HG02943 (cell line): ENCODE results near the gene TFAP2B.

Experiments
- ATAC-seq: cut with Tn5 transposase; IDR thresholded peaks from one replicate; pipeline ENCODE4 v1.9.1; 2021; ENCODE audit warnings: mild to moderate bottlenecking, low read depth, moderate library complexity; ENCODE audit not compliant: unreplicated experiment

Gene TFAP2B

DNA sequence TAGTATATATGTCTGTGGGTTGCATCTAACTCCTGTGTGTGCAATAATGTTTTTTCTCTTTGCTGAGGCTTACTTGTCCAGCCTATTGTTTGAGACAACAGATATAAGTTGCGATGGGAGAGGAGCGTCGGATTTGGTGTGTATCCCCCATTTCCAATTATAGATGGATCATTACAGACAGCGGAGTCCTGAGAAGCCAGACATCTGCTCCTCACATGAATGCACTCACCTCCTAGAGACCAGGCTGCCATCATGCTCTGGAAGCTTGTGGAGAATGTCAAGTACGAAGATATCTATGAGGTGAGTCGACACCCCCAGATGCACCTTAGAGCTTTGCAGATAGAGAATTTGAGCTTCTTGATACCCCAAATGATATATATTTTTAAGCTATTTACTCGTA, at the start of gene TFAP2B:
Gene TFAP2B, plus strand, starts transcription at position 199 of the 400 bp plus-strand sequence. Its CDS starts 21 bp downstream, at position 220.
- ATAC-seq = no peak

DNA sequence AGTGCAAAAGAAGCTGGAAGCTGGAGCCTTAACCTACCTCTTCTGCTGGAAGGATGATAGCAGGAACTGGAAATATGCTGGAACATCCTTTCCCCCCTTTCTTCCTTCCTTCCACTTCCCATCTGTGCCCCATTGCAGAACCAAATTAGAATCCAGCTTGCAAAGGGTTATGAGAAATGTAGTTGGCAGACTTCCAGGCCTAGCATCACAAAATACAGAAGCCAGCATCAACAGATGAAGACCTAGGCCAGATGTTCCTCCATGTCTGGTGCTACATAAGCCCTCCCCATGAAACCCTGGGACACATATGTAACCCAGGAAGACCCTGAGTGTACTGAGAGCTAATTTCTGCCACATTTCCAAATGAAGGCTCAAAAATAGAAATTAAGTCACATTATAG, 40.0 kb upstream of the TFAP2B start:
- ATAC-seq = no peak

DNA sequence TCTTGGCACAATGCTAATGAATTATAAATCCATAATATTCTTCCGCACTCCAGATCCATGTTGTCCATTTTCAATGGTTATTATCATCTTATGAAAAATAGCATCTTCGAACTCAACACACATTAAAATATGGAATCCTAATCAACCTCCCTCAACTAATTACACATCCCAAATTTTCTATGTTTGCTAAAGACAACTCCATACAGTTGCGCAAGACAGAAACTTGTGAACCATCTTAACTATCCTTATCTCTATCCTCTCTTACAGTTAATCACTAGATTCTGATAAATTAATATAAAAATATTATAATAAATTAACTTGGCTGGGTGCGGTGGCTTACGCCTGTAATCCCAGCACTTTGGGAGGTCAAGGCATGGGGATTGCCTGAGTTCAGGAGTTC, 38.3 kb upstream of the TFAP2B start:
- ATAC-seq = no peak

DNA sequence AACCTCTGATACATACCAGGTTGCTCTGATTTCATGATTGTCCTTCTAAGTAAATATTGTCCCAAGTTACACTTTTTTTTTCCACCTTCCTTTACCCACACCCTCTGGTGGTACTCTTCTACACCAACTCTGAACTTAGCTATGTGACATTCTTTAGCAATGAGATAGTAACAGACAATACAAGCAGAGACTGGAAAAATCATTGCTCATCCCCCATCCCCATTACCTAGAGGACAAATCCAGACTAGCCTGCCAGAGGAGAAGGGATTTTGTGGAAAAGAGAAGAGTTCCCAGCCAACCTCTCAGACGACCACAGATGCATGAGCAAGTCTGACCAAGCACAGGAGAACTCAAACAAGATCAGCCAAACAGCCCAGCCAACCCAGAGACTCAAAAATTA, 32.8 kb upstream of the TFAP2B start:
- no peak for ATAC-seq

DNA sequence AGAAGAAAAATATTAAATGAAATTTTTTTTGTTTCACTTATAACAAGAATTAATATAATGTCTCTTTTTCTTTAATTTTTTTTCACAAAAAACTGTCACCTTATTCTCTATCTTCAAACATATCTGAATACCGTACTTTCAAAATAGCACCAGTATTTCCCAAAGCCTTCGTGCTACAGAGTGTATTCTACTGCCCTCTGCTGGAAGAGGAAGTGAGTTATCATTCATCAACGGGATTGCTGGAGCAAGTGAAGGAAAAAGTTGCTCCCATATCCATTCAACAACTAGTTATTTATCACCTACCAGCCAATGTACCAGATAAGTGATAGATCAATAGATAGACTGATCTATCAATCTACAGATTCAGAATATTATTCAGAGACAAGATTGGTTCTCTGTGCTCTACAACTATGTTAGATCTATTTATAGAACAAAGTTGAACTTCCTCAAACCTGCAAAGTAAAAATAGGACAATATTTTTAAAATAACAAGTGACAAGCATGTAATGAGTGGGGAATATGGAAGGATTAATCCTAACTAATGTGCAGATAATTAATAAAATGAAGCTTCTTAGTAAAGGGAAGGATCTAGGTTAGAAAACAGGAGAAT, 26.7 kb upstream of the TFAP2B start:
- ATAC-seq = no peak

DNA sequence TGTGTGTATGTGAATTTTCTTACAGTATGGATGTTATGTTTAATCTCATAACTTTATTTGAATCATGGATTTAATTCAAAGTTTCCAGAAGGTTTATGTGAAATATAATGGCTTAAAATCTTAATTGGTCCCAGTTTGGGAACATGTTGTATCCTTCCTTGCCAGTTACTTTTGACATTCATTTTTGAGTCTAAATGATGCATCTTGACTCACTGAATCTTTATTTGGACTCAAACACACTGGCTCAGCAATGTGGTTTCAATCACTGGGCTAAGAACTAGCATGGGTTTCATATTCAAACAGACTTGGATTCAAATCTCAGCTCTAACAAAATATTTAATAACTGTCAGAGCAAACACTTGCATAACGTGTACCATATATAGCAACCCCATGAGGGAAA, 25.9 kb upstream of the TFAP2B start:
- no peak for ATAC-seq

DNA sequence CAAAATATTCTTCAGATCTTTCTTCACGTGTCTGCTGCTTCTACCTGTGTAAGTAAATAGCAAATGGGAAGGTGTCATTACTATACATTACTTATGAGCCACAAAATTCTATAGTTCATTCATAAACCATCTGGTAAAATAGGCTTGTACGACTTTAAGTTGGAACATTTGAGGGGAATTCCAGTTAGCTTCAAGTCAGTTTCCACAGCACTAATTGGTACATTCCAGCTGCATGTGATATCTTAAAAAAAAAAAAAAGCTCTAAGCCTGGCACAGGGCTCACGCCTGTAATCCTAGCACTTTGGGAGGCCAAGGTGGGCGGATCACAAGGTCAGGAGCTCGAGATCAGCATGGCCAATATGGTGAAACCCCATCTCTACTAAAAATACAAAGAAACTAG, 23.1 kb upstream of the TFAP2B start:
- no peak for ATAC-seq

DNA sequence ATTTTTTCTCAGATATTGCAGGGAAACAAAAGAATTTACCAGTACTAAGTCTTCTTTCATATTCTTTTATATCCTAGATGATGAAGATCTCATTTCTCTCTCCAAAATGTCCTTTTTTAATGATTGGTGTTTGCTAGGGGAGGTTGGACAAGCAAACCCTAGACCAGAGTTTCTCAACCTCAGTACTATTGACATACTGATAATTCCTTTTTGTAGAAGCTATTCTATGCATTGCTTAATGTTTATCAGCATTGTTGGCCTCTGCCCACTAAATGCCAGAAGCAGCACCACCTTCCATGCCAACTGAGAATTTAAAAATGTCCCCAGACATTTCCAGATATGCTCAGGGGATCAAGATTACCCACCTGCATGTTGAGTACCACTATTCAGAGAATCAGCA, 14.4 kb upstream of the TFAP2B start:
- ATAC-seq = no peak

DNA sequence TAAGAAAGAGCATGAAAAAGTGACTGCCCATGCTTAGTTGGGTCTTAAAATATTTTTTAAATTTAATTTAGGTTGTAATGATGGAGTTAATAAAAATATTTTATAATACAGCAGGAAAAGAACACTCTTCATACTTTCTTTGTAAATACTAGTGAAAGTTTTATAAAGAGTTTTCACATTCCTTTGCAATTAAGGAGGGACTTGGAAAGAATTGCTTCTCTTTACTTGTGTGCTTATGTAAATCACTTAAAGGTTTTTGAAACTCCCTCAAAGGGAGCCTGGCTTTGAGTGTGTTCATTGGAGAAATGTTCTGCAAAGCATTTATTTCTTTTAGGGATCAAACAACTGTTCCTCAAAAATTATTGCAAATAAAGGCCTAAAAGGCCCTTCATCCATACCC, 11.6 kb upstream of the TFAP2B start:
- no peak for ATAC-seq

DNA sequence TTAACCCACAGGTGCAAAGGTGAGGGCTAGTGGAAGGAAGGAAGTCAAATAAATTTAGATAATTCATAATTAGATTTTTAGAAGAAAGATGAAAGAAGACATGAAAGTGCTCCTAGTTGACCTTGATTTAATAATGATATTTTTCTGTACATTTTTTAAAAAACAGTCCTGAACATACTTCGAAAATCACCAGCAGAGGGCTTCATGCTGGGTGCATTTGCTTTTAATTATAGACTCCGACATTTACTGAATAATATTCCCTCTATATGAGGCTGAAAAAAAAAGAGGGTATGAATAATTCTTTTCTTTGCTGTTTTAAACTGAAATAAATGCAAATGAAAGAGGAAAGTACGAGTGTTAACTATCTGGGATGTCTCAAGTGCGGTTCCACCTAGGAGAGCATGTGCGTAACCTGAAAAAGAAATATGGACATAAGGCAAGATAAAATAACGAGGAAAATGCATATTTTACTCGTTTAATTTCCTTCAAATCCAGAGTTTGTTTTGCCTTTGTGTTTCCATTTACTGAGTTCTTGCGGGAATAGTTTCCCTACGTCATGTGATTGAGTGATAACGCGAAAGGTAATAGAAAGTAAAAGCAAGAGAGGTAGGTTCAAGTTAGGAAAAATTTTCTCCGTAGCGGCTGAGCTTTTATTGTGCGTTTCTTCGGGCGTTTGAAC, 3.1 kb upstream of the TFAP2B start:
- peak; percentile 48 for ATAC-seq

DNA sequence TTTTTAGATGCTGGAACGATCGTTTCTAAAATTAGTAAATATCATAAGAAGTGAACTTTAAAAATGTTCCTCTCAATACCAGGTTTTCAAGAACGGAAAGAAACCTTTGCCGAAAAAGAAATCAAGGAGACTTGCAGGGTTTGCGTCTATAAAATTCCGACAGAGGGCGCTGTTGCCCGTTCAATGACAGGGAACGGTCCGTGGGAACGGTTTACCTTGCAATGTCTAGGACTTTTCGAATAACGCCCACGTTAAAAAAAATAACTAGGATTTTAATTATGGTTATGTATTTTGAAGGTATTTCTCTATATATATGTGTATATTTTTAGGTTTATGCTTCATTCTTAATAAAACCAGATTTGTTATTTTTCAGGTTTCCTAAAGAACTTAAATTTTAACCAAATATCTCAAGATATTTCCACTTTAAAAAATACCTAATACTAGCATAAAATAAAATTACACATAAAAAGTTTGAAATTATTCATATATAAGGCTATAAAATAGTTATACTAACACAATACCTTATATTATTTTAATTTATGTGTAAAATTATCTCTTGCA, 2.5 kb upstream of the TFAP2B start:
- peak; percentile 62 for ATAC-seq

DNA sequence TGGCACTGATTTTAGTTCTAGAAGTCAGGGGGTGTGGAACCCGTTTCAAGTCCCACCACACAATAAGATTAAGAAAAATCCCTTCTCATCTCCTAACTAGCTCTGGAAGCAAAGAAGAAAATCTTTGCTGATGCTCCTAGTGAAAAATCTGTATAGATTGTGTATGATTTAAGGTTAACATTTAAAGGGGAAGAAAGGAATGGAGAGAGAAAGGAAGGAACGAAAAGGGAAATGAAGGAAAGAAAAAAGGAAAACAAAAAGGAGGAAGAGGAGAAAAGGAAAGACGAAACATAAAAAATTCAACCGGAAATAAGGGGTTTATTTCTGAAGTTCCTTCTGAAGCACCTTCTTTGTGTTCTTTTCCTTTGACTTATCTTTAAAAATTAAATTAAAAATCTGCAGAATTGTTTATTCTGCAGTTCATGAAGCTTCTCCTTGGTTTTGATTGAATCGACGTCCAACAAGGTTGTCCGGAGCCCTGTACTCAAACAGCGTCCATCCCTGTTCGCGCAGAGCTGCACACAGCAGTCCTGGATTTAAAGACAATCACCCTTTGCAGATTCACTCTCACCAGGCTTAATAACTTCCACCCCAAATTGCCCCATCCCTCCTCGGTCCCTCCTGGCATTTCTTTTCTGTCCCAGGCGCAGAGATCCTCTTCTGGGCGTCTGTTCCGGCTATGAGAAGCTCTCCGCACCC, 1.6 kb upstream of the TFAP2B start:
- ATAC-seq = no peak

DNA sequence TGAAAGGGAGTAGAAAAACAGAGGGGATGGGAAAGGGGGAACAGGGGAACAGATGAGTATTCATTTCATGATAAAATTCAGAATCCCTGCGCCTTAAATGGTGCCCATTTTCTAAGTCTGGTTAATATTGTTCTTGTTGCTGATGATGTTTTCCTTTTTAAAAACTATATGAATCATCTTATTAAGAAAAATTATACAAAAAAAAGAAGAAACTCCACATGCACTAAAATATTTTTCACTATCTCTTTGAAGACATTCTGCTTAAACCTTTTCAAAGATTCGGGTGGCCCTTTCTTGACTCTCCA, 1.1 kb upstream of the TFAP2B start:
- no peak for ATAC-seq

DNA sequence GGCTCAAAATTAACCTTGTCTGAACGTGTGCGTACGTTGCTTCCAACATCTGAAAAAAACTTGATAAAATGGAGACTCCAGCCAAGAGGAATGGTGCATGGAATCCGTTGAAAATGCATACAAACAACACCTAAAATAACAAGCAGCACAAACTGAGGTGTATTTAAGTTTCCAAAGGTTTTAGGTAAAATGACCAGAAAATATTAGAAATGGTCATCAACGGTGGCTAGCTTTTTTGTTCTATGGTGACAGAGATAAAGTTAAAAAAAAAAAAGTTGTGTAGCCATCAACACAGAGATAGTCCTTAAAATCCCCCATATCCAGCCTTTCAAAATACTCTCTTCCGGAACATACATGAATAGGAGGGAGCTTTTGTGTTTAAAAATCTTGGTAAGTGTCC, 651 bp upstream of the TFAP2B start:
- ATAC-seq = no peak

DNA sequence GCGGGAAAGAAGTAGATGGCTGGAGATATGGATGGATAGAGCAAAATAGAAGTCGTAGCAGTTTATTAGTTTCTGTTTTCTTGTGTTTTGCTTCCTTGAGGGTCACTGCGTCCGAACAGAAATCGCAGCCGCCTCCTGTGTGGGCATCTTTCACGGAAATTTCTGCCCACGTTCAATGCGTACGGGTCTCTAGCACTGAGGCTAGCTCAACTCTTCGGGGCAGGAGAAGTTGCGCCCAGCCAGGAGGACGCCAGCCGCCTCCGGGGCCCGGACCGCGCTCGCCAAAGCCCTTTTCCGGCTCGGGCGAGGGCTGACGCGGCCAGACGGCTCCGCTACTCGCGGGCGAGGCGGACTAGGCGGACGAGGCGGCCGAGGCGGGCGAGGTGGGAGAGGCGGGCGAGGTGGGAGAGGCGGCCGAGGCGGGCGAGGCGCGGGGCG, 814 bp downstream of the TFAP2B start:
- no peak for ATAC-seq

DNA sequence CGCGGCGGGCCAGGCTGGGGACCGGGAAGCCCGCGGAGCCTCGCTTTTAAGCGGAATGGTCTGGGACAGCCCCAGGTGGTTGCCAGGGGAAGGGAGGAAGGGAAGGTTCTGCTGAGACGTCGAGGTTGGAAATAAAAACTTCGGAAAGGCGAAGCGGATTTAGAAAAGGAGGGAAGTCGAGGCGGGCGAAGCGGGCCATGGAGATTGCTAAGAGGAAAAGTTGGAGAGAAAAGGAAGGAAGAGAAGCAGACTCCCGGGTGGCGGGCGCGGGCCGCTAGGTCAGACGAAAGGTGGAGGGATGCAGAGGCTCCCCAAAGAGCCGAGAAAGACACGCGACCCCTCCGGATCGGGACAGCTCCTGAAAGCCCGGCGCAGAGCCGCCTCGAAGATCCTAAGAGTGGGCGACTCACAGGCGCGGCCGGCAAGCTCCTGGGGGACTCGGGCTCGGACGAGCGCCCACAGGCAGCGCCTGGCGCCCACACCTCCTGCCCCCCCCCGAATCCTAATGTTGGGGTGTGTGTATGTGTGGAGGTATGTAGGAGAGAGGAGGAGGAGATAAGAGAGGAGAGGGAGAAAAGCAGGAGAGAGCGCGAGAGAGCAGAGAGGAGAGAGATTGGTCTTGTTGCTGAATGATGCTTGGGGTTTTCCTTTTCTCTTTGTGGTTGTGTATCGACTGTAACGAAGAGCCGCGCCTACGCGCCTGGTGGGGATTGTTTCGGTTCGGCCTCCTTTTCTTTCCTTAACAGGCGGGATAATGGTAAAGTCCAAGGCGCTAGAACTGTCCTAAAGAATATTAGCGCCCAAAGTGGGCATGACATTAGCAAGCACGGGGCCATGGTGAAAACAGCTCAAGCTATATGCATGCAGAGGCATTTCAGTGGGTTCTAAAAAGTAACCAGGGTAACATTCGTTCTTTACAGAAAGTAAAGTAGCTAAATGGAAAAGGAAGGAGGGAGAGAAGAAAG, 1.5 kb downstream of the TFAP2B start:
- no peak for ATAC-seq

DNA sequence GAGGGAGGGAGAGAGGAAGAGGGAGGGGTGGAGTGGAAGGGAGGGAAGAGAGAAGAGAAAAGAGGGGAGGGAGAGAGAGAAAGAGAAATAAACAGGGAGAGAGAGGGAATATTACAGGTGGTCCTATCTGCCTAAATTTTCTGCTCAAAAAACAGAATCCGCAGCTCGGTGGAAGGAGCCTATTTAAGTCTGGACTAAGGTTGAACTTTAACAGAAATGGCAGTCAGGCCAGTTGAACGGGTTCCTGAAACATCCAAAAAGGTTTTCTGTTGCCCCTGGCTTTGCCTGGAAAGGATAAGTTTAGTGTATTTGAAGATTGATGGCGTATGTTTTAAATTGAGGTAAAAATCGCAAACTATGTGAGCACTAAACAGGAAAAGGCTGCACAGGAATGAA, 2.2 kb downstream of the TFAP2B start:
- no peak for ATAC-seq

DNA sequence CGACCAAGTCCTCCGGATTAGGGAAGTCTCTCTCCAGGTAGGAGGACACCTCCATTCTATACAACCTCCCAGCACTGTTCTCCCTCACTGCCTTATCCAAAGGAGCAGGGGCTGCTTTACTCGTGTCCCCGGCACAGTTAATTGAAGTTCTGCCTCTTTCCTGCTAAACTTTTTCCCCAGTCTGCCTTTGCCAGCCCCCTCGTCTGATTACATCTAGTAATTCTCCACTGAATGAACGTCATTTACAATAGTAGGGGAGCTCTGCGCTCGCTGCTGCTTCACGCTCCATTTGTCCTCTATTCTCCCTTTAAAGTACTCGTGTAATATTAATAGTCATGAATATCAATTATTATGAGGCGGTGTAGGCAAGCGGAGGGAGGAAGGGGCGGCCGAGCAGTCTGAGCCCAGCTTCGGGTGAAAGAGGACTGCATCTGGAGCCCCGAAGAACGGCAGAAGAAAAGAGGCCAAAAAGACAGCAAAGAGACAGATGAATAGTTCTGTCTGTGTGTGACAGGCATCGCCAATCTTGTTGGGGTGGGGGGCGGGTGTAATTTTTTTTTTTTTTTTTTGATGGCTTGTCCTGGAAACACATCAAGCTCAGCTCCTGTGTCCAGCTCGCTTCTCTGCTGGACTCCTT, 2.9 kb downstream of the TFAP2B start:
- no peak for ATAC-seq

DNA sequence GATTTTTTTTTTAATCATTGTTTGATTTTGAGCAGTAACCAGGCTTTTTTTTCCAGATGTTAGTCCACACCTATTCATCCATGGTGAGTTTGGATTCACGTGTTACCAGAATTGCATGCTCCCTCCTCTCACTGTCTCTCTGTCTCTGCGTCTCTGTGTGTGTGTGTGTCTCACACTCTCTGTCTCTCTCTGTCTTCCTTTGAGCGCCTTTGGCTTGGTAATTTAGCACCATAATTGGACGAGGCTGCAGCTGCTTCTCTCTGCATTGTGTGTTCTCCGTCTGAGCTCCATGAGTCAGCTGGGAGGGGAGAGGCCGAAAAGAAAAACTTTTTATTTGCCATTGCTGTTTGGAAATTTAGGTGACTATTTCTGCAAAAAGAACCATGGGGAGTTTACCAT, 3.4 kb downstream of the TFAP2B start:
- no peak for ATAC-seq
